Uterus (tissue), 2 donors: ENCODE measurements around the gene AHNAK.

Experiments
- POLR2A ChIP-seq, 2 donors: fragments of 450-650 bp; IDR thresholded peaks; one replicate each; pipeline ENCODE4 v1.6.1; 2016; ENCODE audit warnings: antibody characterized with exemption in 2 of 2, mild to moderate bottlenecking in 1 of 2, moderate library complexity in 1 of 2
- TF ChIP-seq, protein P1 (sequence below), 4 experiments: fragments of 200-600 bp in 2 of 4; fragments of 450-650 bp in 2 of 4; sonication (generic) in 2 of 4; IDR thresholded peaks; one replicate each; pipeline ENCODE4 v1.5.1; 2016 to 2019; ENCODE audit warnings: antibody characterized with exemption in 4 of 4, mild to moderate bottlenecking in 2 of 4, moderate library complexity in 1 of 4

DNA sequence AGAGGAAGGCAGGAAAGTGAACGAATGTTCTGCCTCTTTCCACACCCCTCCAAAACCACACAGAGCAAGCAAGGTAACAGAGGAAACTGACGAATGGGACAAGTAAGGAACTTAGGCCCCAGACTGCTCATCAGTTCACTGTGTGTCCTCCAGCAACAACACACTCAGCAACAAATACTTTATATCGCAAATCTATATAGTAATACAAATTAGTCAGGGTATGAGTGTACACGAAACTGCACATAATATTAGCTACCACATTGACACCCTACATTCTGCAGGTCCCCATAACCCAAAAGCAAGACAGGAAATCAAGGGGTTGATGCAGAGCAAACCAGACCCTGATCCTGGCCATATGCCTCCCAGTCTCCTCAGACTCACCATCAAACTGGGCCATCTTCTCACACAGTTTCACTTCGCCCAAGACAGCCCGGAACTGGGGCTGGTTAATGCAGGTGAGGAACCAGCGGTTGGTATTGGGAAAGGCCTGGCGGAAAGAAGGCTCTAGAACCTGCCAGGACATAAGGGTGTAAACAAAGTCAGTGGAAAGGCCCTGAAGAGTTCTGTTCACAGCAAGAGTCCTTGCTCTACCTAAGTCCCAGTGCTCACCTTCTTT is 20.5 kb upstream of the AHNAK start:
- TF ChIP-seq, protein P1, sequence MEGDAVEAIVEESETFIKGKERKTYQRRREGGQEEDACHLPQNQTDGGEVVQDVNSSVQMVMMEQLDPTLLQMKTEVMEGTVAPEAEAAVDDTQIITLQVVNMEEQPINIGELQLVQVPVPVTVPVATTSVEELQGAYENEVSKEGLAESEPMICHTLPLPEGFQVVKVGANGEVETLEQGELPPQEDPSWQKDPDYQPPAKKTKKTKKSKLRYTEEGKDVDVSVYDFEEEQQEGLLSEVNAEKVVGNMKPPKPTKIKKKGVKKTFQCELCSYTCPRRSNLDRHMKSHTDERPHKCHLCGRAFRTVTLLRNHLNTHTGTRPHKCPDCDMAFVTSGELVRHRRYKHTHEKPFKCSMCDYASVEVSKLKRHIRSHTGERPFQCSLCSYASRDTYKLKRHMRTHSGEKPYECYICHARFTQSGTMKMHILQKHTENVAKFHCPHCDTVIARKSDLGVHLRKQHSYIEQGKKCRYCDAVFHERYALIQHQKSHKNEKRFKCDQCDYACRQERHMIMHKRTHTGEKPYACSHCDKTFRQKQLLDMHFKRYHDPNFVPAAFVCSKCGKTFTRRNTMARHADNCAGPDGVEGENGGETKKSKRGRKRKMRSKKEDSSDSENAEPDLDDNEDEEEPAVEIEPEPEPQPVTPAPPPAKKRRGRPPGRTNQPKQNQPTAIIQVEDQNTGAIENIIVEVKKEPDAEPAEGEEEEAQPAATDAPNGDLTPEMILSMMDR (IDR thresholded peaks at IDR 0.05): no peak
- no peak for TF ChIP-seq POLR2A (IDR thresholded peaks at IDR 0.05)
